ENCODE results near the gene GPR139.

The GPR139 gene

DNA sequence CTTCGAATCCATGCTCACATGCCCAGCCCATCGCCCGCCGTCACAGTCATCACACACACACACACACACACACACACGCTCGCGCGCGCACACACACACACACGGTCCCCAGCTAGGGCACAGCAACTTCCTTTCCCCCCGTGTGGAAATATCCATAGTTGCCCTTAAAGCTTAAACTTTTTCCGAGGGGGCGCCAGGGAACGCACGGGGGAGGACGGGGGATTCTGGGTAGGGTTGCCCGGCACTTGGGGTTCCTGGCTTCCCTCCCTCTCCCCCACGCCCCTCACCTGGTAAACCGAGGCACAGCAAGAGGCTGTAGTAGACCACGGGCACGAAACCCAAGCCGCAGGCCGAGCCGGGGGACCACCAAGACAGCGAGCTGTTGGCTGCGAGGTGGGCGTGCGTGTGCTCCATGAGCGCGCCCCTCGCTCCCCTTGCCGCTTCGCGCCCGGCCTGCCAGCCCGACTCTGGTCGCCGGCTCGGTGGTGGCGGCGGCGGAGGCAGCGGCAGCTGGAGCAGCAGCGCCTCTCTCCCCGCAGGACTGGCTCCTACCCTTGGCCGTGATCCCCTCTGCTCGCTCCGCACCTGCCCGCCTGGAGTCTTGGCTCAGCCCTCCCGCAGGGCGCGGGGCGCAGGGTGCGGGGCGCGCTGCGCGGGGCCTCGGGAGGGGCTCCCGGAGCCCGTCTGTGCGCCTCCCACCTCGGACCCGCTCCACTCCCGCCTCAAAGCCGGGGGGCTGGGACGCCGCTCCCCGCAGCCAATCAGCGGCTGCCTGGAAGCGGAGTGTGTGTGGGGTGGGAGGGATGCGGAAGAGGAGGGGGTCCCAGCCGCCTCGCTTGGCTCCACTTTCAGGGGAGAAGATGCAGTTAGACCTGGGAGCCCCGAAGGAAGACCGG lies at the start of gene GPR139:
GPR139 (minus strand) TSS at position 688 of the 896 bp plus-strand sequence; CDS start at position 414, 274 bp downstream.
- H3K4me3 ChIP-seq (ENCODE audit: low read depth, low read length) = no peak within 1 kb of the TSS
- TF ChIP-seq, protein P1, sequence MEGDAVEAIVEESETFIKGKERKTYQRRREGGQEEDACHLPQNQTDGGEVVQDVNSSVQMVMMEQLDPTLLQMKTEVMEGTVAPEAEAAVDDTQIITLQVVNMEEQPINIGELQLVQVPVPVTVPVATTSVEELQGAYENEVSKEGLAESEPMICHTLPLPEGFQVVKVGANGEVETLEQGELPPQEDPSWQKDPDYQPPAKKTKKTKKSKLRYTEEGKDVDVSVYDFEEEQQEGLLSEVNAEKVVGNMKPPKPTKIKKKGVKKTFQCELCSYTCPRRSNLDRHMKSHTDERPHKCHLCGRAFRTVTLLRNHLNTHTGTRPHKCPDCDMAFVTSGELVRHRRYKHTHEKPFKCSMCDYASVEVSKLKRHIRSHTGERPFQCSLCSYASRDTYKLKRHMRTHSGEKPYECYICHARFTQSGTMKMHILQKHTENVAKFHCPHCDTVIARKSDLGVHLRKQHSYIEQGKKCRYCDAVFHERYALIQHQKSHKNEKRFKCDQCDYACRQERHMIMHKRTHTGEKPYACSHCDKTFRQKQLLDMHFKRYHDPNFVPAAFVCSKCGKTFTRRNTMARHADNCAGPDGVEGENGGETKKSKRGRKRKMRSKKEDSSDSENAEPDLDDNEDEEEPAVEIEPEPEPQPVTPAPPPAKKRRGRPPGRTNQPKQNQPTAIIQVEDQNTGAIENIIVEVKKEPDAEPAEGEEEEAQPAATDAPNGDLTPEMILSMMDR (IDR thresholded peaks at IDR 0.05; ENCODE audit: low read depth, low read length) = no peak

DNA sequence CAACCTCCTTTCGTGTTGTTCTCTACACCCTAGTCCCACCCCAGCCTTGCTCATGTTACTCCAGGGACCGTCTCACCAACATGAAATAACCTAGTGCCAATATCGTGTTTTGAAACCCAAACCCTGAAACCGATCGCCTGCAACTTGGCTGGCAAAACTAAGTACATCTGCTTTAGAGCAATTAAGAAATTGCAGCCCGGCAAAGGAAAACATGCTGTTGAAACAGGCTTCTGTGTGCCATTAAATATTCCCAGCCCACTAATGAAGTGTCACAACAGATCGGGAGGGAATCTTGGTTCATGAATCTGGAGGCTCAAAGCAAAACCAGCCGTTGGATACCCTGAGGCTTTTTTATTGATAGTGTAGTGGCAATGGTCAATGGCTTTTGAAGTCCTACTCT lies 48.3 kb upstream of the GPR139 start:
- TF ChIP-seq, protein P1 (IDR thresholded peaks at IDR 0.05; ENCODE audit: low read depth, low read length) = no peak
- H3K4me3 ChIP-seq (ENCODE audit: low read depth, low read length) = no peak overlapping the region

DNA sequence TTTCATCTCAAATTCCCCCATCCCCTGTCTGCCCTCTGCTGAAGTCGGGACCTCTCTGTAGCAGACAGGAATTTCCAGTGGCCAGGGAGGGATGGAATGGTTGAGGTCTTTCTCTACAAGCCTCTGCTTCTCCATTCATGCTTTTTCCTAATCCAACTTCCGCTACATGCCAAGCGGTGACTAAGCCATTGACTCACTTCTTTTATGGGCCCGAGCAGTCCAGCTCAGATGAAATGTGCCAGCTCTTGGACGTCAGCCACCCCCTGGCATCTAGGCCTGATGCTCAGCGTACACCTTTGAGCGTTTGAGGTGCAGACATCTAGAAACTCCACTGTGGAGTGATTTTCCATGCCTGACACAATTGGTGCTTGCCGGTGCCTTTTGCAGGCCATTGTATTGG lies 40.7 kb upstream of the GPR139 start:
- no peak overlapping the region for H3K4me3 ChIP-seq (ENCODE audit: low read depth, low read length)
- TF ChIP-seq, protein P1 (IDR thresholded peaks at IDR 0.05; ENCODE audit: low read depth, low read length) = no peak

DNA sequence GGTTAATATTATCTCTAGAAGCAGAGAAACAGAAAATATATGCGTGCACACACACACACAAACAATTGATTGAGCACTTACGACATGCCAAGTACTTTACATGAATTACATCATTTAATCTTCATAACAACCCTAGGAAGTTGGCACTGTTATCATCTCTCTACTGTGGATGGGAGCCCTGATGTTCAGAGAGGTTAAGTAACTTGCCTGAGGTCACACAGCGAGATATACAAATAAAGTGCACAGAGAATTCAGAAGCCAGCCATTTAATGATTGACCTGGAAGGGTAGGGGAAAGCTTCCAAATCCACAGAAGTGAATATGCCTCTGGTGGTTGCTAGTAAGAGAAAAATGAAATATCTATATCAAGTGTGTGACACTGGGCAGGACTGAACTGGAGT lies 37.5 kb upstream of the GPR139 start:
- no peak overlapping the region for H3K4me3 ChIP-seq (ENCODE audit: low read depth, low read length)
- TF ChIP-seq, protein P1 (IDR thresholded peaks at IDR 0.05; ENCODE audit: low read depth, low read length) = no peak

DNA sequence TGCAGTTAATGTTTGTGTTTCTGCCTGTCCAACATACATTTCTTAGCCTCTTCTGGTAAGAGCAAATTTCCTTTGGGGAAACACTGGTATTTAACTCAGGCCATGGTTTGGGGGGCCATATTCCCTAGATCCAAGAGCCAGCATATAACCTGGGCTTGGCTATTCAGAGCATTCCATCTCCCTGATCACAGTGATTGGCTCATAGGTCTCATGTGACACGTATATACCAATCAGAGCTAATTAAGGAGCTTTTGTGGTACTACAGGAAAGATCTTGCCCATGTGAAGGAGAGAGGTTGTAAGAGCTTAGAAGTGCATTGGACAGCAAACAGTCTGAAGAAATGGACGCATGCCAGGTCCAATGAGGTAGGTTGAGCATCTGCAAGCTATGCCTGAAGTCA lies 33.4 kb upstream of the GPR139 start:
- H3K4me3 ChIP-seq (ENCODE audit: low read depth, low read length) = no peak overlapping the region
- TF ChIP-seq, protein P1 (IDR thresholded peaks at IDR 0.05; ENCODE audit: low read depth, low read length) = no peak

DNA sequence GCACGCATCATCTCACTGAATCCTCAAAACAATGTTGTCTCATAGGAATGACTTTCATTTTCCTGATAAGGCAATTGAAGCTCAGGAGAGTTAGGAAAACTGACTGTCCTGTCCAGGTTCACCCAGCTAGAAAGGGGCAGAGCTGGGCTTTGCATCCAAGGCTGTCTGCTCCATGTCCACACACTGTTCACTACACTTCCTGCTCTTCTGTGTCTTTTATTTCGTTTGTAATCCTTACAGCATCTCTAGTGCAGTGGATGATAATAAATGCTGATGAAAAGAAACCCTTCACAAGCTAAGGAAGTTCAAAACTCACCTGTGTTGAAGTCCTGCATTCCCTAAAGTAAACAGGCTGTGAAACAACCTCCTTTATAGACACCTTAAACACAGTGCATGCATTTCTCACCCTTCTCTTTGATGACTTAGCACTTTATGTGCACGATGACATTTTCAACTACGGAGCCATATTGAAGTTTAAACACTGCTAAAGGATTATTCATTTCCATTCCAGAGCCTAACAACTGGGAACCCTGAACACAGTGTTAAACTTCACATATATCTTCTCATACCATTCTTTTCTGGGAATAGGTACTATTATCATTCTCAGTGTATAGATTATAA lies 31.0 kb upstream of the GPR139 start:
- no peak overlapping the region for H3K4me3 ChIP-seq (ENCODE audit: low read depth, low read length)
- TF ChIP-seq, protein P1 (IDR thresholded peaks at IDR 0.05; ENCODE audit: low read depth, low read length) = no peak

DNA sequence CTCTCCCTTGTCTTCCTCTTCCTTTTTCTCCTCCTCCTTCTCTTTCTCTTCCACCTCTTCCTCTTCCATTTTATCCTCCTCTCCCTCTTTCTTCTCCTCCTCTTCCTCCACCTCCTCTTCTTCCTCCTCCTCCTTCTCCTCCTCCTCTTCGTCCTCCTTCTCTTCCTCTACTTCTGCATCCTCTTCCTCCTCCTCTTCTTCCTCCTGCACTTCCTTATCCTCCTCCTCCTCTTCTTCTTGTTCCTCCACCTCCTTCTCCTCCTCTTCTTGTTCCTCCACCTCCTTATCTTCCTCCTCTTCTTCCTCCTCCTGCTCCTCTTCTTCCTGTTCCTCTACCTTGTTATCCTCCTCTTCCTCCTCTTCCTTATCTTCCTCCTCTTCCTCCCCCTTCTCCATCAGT lies 28.8 kb upstream of the GPR139 start:
- TF ChIP-seq, protein P1 (IDR thresholded peaks at IDR 0.05; ENCODE audit: low read depth, low read length) = no peak
- H3K4me3 ChIP-seq (ENCODE audit: low read depth, low read length) = no peak overlapping the region

Measured in WI38 (cell line).